Tongue (tissue), 2 donors: ENCODE results near the gene TEAD2. TPM values are rescaled to one million over a fixed set of nuclear protein-coding genes. Genes with fewer than 3 reads are reported as not detected.
"Not testable (repeated sequence)": the region's sequence is repeated elsewhere in the genome, so short reads cannot be mapped to it uniquely, and the experiment has no call there.

ENCODE experiments used
- DNase-seq: peaks from one replicate; pipeline ENCODE4 v3.0.0-alpha.2; 2015
- total RNA-seq: library from RNA; depleted of rRNA; stranded (reverse); fragments of >200 nt; gene quantifications from one replicate; pipeline ENCODE4 v1.2.3, GENCODE V29; 2014

TEAD2 gene
- total RNA-seq, 1 donor from 2014 or later = 30.9 TPM

GRCh38 chr19:49331616-49332055, 30.6 kb downstream of the TEAD2 start:
- DNase-seq = peak; percentile 50

DNA sequence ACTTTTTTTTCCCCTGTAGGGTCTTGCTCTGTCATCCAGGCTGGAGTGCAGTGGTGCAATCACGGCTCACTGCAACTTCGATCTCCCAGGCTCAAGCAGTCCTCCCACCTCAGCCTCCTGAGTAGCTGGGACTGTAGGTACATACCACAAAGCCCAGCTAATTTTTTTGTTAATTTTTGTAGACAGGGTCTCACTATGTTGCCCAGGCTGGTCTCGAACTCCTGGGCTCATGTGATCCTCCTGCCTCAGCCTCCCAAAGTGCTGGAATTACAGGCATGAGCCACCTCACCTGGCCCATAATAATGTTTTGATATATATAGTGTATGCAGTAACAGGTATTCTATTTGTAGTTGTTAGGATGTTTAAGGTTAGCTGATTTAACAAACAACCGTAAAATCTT, 31.0 kb downstream of the TEAD2 start:
- not testable (repeated sequence) for DNase-seq

DNA sequence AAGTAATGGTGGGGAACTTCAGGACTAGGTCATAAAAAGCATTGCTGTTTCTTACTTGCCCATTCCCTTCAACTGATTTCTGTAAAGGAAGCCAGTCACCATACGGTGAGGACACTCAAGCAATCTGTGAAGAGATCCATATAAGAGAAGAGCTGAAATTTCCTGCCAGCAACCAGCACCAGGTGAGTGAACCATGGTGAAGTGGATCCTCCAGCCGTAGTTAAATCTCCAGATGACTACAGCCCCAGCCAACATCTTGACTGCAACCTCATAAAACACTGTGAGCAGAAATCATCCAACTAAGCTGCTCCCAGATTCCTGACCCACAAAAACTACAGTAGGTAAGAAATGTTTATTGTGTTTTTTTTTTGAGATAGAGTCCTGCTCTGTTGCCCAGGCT, 33.5 kb downstream of the TEAD2 start:
- DNase-seq = no peak

DNA sequence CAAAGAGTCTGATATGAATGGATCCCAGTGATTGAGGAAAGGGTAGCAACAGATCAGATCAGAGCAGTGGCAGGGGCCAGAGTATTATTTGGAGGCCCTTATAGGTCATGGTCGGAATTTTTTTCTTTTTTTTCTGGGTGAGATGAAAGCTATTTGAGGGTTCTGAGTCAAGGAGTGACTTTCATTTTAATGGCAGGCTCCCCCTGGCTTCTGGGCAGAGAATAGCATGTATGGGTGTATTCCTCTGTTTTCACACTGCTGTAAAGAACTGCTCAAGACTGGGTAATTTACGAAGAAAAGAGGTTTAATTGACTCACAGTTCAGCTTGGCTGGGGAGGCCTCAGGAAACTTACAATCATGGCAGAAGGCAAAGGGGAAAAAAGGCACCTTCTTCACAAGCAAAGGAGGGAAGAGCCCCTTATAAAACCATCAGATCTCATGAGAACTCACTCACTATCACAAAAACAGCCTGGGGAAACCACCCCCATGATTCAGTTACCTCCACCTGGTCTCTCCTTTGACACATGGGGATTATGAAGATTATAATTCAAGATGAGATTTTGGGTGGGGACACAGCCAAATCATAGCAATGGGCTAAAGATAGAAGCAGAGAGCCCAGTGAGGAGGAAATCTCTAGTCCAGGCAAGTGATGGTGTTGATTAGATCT, 34.2 kb downstream of the TEAD2 start:
- no peak for DNase-seq

GRCh38 chr19:49326165-49326704, 36.0 kb downstream of the TEAD2 start:
- no peak for DNase-seq

DNA sequence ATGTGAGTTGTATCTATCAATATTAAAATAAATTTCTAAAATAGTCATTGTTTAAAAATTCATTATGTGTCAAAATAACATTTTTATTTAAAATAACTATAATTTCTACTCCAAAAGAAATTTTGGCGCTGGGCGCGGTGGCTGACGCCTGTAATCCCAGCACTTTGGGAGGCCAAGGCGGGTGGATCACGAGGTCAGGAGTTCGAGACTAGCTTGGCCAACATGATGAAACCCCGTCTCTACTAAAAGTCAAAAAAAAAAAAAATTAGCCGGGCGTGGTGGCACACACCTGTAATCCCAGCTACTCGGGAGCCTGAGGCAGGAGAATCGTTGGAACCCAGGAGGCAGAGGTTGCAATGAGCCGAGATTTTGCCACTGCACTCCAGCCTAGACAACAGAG, 36.5 kb downstream of the TEAD2 start:
- not testable (repeated sequence) for DNase-seq

DNA sequence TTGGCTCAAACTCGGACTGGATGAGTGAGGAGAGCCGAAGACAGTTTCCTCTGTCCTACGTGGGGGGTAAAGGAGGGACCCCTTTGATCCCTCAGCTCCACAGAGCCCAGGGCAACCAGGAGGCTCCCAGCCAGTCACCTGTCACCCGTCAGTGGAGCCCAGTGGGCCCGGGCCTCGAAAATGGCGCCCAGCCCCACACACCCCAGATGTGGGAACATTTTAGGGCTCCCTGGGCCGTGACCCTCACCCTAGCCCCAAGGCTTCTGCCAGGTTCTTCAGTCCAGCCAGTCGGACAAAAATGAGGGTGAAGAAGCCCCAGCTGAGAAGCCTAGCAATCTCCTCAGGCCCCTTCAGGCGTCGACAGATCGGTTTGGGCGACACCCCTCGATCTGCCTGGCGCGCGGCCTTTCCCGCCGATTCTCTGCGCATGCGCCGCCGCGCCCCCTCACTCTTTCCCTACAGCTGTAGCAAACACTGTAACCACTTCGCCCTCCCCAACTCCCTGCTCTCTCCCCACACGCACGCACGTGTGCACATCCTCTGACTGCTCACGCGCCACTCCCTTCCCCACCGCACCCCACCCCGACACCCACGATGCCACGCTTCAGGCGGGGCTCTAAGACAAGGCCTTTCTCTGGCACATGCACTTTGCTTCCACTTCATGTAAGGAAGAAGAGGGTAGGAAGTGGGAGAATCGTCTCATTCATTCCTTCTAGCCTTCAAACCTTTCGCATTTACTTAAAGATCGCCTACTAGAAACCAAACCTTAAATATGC, 37.2 kb downstream of the TEAD2 start, which contains the start of gene SLC6A16:
SLC6A16 (minus strand) TSS at position 391 of the 776 bp plus-strand sequence. CDS start 13,844 bp downstream, outside the sequence.
- no peak for DNase-seq

DNA sequence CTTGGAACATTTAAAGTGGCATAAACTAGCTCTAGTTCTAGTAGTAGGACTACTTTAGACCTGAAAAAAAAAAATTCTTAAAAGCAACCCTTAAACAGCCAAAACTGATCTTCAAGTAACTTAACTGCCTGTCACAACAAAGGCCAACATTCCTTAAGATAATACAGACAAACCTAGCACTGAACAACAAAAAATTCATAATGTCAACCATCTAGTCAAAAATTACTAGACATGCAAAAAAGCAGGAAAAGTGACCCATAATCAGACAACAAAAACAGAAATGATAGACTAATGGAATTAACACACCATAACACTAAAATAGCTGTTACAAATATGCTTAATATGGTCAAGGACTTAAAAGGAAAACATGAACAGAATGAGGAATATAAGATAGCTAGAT, 43.9 kb downstream of the TEAD2 start:
- no peak for DNase-seq

DNA sequence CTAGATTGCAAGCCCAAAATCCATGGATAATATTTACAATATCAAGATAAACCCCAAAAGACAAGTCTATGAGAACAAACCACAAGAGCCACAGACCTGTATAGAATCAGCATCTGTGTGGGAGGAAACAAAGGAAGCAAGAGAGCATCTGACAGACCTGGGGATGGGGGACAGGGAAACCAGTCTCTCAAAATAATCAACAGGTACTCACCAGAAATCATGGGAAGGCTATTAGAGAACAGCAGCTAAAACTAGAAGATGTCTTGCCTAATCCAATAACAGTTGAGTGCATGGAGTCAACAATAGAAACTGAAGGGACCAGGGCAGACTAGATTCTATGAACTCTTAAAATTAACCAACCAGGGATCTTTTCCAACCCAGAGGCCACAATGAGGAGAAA, 45.9 kb downstream of the TEAD2 start:
- no peak for DNase-seq

DNA sequence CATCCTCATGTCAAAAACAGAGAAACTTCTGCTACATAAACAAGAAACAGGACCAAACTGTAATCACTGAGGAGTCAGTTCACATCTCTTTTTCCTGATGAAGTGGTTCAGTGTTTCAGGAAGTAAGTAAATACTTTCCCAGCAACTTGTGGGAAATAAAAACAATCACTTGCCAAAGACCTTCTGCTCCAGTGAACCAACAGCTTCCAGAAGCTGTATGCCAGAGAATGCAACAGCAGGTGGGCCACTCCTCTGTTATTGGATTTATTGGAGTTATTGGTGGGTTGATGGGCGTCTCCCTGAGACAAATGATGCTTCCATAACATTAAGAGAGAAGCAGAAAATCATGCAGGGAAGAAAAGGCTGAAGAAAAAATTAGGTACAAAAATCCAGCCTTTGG, 47.1 kb downstream of the TEAD2 start:
- DNase-seq = no peak

- no peak for DNase-seq
Observed at GRCh38 chr19:49309087-49309486, 53.1 kb downstream of the TEAD2 start.

DNA sequence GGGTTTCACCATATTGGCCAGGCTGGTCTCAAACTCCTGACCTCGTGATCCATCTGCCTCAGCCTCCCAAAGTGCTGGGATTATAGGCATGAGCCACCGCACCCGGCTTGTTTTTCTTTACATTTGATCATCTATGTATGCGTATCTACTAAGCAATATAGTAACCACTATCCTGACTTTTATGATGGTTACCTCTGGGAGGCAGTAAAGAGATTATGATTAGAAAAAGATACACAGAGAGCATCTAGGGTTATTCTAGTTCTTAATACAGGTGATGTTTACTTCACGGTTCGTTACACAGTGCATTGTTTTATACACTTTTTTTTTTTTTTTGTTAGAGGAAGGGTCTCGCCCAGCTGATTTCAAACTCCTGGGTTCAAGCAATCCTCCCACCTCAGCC, 55.5 kb downstream of the TEAD2 start:
- DNase-seq = not testable (repeated sequence)

DNA sequence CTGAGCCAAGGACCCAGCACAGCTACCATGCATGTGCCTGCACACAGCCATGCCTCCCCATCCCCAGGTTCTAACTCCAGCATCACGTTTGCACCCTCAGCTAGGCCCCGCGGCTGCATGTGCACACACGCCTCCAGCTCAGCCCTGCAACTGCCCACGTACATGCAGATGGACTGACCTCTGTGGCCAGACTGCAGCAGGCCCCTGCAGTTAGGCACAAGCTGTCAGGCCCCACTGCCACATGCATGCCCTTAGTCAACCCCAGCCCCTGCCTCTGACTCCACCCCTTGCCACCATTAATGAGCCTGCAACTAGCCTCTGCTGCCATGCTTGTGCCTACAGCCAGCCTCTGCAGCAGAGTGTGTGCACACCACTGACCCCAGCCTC, 60.4 kb downstream of the TEAD2 start:
- no peak for DNase-seq

DNA sequence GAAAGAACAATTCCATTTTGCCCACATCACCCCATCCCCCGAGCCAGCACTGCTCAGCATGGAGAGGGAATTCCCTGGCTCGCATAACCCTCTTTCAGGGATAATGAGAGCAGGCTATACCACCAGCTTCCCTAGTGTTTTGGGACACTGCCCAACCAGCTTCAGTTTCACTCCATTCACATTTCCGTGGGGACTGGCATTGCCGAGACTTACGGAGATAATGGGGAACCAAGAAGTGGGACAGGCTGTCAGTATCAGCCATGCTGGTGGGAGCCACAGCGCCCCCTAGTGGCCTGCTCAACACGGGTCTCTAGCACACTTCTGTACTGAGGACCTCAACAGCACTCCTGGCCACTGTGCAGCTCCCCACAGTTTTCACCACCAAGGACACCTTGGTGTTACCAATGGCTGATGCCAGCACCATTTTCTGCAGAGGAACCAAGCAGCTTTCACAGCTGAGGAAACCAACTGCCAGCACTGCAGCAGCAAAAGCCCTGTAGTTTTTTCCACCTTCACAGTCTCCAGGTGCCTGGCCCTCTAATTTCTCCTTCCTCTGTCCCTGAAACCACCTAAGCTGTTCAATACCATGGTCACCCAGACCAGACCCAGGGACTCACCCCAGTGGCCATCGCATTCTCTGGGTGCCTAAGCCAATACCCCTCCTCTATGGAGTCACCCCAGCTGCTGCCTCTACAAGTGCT, 60.9 kb downstream of the TEAD2 start:
- peak; percentile 73 for DNase-seq

- not testable (repeated sequence) for DNase-seq
Observed at GRCh38 chr19:49298653-49299052, 63.6 kb downstream of the TEAD2 start.

DNA sequence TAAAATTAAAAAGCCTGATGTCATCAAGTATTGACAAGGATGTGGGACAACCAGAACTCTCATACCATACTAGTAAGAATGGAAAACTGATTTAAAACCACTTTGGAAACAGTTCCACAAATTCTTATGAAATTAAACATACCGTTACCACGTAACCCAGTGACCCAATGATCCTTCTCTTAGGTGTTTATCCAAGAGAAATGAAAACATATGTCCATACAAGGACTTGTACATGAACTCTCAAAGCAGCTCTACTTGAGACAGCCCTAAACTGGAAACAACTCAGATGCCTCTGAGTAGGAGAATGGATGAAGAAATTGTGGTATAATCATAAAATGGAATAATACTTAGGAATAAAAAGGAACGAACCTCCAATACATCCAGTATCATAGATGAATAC, 64.8 kb downstream of the TEAD2 start:
- DNase-seq = no peak

GRCh38 chr19:49295208-49295880, 66.9 kb downstream of the TEAD2 start:
- no peak for DNase-seq

DNA sequence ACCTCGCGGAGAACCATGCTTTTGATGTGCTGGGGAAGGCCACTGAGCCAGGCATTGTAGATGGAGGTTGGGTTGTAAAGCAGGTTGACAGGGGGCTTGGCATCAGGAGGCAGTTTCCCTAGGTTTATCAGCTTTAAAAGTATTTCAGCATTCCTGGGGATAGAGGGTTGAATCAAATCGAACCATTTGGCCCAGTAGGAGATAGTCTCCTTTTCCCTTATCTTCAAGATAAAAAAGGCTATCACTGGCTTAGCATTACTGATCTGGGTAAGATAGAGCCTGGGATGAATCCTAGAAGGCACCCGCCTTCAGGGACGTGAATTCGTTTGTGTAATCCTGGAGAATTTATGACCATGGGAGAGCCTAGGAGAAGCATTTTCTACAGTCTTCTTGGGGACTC, 67.8 kb downstream of the TEAD2 start:
- DNase-seq = no peak
